GM19351 (cell line): ENCODE results near the gene HTD2.

Experiments used
- ATAC-seq: cut with Tn5 transposase; IDR thresholded peaks from one replicate; pipeline ENCODE4 v1.9.1; 2021; ENCODE audit warnings: mild to moderate bottlenecking, moderate library complexity; ENCODE audit not compliant: unreplicated experiment

Gene HTD2

DNA sequence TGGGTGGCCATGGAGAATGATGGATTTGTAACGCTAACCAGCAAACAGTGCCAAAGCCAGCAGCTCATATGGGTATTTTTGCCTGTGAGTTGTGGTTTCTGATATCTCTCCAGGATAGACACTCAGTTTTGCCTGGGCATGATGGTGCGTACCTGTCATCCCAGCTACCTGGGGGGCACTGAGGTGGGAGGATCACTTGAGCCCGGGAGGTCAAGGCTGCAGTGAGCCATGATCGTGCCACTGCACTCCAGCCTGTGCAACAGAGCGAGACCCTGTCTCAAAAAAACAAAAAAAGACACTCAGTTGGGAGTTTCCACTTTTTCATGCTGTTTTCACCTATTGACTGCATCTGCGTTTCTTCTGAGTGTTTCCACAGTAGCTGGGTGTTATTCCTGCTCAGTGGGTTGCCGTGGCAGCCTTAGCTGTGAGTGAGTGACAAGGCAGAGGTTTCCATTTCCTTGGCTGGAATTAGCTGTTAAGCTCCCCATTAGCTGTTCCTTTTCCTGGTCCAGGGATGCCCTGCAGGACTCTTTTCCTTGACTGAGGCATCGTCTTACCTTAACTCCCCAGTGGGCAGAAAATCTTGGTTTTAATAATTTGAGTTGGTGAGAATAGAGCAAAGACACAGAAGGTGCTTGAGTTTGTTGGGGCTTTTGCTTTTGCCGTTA lies 14.5 kb upstream of the HTD2 start:
- ATAC-seq: no peak

DNA sequence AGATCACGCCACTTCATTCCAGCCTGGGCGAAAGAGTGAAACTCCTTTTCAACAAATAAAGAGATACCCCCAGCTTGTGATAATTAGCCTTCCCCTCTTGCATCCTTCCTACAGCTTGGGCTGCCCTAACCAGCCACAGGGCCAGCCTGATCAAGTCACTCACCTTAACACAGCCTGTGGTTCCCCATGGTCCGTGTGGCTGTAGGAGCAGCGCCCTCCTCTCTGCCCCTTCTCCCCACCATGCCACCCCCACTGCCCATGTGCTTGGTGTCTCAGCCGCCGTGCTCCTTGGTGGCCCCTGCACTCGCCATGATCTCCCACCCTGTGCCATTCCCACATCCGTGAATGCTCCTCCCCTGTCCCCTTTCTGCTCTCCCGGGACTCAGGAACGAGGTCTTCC lies 13.5 kb upstream of the HTD2 start:
- no peak for ATAC-seq

DNA sequence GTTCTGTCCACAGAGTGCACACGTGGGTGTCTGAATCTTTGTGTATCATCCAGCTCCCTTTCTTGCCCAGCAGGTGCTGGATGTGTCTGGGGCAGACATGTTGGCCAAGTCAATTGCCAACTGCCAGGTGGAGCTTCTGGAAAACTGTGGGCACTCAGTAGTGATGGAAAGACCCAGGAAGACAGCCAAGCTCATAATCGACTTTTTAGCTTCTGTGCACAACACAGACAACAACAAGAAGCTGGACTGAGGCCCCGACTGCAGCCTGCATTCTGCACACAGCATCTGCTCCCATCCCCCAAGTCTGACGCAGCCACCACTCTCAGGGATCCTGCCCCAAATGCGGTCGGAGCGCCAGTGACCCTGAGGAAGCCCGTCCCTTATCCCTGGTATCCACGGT lies 12.8 kb upstream of the HTD2 start:
- ATAC-seq: no peak

DNA sequence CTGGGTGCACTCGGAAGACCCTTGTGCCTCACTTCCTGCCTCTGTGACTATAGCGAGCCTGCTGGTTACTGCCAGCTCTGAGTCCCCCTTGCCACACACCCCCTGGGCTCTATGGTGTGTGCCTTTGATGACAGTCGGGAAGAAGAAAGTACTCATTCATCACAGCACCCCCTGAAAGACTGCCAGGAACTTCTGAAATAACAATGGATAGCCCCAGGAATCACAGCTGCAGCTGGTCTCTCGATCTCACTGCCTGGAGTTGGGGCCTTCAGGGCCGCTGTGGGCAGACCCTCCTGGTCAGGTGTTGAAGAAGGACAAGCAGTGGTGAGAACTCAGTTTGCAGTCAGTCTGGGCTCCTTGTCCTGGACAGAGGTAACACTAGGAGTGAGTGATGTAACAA lies 10.1 kb upstream of the HTD2 start:
- ATAC-seq: no peak

DNA sequence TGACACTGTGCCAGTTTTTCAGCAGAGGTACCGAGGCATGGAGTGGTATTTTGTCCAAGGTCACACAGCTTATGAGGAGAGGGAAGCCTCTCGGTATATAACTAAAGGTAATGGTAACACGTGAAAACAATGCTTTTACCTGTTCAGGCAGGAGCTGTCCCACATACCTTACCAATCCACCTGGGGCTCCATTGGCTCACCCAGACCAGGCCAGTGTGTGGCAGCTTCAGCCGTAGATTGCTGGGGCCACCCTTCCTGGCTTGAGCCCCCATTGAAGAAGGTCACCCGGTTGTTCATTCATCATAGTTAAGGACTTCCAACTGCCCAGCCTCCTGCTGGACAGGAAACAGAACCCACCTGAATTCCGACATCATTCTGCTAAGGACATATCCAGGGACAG lies 9.5 kb upstream of the HTD2 start:
- no peak for ATAC-seq

DNA sequence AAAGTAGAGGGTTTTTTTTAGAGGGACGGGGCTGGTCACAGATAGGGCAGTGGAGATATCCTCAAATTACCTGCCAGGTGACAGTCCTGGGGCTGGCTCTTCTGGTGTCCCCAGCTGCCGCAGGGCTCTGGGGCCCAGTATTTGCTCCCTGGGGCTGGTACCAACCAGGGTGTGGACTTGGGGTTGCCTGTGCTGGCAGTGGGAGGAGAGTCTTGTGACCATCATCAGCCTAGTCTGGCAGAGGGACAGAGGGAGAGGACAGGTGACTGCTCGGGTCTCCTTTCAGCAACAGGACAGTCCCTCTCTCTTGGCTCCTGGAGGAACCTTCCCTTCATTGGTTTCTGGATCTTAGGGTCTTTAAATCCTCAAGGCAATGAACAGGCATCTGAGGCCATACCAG lies 8.1 kb upstream of the HTD2 start:
- ATAC-seq: no peak

DNA sequence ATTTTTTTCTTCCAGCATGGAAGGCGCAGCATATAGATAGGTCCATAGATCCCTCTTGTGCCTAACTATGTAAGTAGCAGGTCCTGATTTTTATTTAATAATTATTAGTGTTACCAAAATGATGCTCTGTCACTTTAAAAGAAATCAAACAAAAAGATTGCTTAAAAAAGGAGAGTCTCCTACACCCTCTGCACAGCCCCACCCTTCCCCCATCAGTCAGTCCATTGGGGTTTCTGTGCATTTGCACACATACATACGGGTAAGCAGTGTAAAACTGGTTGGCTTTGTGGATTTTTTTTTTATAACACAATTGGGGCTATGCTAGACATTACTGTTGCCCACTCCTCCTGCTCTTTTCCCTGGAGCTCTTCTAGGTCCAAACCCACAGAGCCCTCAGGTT lies 7.2 kb upstream of the HTD2 start:
- no peak for ATAC-seq

DNA sequence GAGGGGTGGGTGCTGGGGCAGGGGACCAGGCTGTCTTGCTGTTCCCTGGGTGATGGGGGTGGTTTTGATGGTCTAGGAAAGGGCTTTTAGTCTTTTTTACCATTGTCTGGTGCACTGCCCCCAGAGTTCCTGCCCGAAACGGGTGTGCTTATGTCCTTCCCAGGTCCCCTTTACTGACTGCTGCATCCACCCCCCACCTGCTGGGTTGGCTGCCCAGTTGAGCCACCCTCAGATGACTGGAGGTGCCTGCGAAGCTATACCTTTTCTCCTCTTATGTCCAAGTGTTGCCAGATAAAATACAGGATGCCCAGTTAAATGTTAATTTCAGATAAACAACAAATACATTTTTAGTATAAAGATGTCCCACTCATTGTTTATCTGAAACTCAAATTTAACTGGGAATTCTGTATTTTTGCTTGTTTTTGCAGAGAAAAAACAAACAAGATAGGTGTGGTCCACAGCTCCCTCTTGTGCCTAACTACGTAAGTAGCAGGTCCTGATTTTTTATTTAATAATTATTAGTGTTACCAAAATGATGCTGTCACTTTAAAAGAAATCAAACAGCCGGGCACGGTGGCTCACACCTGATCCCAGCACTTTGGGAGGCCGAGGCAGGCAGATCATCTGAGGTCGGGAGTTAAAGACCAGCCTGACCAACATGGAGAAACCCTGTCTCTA lies 6.3 kb upstream of the HTD2 start:
- ATAC-seq: no peak

DNA sequence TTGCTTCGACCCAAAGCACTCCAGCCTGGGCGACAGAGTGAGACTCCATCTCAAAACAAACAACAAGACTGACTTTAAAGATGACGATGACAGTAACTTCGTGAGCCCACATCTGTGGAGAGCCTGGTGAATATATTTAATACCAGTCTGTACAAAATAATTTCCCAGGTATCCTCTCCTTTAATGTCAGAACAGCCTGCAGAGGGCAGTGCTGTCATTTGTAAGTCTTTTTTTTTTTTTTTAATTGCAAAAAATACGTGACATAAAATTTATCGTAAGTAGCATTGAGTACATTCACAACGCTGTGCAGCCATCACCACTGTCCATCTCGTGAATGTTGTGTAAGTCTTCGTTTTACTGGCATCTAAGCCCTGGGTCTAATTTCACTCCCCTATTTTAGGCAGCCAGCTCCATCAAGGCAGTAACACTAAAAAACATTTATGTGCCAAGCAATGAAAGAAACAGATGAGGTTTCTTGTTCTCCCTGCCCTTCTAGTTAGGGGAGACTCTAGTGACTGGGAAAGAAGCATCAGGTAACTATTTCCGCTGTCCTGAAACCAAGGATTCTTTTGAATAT lies 1.4 kb downstream of the HTD2 start:
- ATAC-seq: no peak

DNA sequence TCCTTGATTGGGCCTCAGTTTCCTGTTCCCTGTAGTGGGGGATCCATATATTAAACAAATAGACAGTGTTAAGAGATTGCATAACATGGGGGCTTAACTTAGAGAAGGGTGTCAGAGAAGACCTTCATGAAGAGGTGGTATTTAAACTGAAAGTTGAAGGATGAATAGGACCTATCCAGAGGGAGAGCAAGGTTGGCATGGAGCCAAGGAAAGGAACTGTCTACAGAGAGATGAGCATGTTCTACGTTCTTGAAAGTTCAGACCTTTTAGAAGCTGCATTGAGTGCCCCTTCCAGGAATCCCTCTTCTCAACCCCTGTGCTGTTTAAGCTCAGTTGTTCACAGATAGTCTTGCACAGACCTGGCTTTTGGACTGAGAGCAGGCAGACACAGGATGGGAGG lies 2.4 kb downstream of the HTD2 start:
- no peak for ATAC-seq

DNA sequence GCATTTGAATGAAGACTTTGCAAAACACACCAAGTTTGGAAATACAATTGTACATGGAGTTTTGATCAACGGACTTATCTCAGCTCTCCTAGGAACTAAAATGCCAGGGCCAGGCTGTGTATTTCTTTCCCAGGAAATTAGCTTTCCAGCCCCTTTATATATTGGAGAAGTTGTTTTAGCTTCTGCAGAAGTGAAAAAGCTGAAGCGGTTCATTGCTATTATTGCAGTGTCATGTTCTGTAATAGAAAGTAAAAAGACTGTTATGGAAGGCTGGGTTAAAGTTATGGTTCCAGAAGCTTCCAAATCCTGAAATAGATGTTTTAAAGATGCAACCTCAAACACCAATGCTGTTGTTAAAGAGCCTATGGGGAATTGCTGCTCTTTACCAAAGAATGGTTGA lies 11.5 kb downstream of the HTD2 start:
- no peak for ATAC-seq

DNA sequence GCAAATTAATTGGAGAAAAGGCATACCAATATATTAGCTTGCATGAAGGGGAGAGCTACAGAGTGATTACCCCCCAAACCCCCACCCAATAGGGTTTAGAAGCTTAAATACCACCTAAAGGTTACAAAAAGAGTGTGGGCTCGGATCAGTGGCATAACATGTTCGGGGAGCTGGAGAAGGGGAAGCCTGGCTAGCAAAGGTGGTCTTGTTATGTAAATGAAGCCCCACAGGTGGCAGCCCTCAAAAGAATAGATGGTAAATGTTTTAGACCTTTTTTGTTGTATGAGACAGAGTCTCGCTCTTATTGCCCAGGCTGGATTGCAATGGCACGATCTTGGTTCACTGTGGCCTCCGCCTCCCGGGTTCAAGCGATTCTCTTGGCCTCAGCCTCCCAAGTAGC lies 15.5 kb downstream of the HTD2 start:
- no peak for ATAC-seq

DNA sequence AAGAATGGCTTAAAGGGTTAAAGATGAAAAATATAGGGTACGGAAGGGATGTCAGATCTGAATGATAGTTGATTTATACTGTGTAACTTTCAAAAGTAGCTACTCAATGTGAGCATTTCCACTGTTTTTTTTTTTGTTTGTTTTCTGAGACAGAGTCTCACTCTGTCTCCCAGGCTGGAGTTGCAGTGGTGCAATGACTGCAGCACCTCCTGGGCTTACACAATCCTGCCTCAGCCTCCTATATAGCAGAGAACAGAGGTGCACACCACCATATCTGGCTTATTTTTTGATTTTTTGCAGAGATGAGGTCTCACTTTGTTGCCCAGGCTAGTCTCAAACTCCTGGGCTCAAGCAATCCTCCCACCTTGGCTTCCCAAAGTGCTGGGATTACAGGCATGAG lies 16.5 kb downstream of the HTD2 start:
- ATAC-seq: no peak

DNA sequence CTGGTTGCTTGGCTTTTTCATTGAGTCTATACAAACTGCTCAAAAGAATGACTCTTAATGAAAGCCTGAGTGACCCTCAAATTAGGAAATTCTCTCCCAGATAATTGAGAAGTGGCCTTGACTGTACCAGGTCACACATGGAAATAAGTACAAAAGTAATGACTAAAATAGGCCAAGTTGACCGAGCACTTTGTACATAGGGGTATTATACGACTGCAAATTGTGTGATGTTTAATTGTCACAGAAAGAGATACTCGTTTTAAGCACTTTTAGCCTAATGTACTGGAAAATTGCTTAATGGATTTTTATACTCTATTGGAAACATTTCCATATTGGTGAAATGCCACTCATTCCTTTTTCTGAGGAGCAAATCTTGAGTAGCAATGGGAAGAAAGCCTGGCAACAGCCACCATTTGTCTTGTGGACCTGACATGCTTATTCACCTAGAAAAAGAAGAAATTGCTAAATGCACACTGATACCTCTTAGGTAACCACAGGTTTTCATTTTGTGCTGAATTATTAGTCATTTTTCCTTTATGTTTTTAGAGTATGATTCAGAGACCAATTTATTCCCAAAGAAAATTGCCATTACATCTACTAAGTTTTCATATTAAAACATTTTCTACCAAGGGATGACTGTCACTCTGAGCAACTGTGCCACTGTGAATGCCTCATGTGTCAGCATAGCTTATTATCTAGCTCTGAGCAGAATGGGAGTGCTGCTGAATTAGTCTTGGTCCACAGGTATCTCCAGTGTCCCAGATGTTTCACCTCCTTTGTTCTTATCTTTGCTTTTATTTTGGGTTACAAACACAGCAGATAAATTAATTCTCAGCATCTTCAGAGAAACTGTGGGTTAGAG lies 17.4 kb downstream of the HTD2 start:
- ATAC-seq: no peak

DNA sequence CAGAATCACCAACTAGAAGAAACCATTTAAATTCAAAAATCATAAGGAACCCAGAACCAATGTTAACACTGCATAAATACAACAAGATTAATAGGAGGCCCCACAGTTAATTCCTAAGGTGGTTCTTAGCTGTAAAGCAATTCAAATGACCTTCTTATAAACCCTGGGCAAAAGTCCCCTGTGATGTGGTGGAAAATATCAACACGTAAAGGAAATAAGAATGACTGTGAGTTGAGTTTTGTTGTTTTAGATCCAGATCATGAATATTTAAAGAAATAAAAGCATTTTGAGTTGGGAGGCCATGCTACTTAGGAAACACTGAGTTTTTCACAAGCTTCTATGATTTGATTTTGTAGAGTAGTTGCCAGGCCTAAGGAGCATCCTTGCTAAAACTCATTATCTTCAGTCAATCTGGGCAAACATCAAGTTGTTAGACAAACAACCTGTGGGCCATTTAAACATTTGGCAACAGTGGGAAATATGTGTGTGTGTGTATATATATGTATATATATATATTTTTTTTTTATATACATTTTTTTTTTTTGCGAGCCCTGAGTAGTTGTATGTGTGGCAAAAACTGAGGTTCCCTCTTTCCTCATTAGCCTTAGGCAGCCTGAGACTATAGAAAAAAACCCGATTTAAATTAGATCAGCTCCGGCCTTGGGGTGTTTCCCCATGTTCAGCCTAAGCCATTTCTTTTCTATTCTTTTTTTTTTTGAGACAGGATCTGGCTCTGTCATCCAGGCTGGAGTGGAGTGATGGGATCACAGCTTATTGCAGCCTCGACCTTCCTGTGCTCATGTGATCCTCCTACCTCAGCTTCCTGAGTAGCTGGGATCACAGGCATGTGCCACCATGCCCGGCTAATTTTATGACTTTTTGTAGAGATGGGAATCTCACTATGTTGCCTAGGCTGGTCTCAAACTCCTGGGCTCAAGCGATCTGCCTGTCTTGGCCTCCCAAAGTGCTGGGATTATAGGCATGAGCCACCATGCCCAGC lies 18.4 kb downstream of the HTD2 start:
- no peak for ATAC-seq

DNA sequence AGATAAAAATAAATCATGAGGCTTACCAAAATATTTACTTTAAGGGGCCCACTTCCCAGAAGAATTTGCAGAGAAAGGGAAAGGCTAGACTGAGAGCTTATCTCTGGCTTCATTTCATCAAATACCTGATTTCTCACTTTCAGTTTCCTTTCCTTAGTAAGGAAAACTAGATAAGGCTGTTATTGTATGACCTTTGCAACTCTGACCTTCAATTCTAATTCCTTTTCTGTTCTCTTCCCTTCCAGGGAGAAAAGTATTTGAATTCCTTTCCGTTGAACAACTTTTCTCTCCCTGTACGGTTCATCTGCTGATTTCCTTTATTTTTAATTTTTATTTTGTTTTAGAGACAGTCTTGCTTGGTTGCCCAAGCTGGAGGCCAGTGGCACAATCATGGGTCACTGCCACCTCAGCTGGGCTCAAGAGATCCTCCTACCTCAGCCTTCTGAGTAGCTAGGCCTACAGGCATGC lies 19.2 kb downstream of the HTD2 start:
- no peak for ATAC-seq

DNA sequence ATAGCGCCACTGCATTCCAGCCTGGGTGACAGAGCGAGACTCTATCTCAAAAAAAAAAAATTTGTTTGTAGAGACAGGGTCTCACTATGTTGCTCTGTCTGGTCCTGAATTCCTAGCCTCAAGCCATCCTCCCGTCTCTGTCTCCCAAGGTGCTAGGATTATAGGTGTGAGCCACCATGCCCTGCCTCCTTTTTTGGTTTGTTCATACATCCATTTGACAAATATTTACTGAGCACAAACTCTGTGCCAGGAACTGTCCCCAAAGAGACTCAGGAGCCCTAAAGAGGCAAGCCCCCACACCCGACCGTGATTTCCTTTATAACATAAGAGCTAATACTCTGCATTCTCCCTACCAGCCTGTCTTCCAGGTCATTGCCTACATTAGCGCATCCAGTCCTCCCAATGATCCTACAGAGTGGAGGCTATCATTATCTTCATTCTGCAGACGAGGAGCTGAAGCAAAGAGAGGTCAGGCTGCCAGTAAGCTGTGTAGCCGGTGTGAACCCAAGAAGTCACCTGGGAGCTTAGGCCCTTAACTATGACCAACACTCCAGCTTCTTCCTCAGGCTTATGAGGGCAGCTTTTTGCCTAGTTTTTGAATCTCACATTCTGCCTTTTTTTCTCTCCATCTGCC lies 20.1 kb downstream of the HTD2 start:
- ATAC-seq: no peak

DNA sequence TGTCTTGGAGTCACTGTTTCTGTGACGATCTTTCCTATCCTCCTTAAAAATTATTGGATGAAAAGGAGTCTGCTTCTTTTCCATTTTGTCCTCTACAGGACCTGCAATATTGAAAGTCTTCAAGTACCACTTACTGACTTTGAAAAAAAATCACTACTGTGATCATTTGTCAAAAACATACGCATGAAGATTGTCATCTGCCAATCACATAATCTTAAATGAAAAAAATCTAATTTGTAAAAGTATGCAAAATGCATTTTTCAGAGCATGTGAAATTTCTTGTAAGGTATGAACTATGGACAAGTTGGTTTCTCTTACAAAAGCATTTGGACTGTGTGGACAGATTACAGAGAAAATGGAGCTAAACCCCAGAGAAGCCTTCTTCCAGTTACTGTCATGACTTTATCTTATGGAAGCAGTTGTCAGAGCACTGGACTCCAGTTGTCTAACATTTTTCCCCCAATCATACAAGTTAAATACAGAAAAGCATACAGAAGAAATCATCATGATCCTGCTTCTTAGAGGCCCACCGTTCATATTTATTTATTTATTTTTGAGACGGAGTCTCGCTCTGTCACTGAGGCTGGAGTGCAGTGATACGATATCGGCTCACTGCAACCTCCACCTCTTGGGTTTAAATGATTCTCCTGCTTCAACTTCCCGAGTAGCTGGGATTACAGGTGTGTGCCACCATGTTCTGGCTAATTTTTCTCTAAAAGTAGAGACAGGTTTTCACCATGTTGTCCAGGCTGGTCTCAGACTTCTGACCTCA lies 23.0 kb downstream of the HTD2 start:
- no peak for ATAC-seq

DNA sequence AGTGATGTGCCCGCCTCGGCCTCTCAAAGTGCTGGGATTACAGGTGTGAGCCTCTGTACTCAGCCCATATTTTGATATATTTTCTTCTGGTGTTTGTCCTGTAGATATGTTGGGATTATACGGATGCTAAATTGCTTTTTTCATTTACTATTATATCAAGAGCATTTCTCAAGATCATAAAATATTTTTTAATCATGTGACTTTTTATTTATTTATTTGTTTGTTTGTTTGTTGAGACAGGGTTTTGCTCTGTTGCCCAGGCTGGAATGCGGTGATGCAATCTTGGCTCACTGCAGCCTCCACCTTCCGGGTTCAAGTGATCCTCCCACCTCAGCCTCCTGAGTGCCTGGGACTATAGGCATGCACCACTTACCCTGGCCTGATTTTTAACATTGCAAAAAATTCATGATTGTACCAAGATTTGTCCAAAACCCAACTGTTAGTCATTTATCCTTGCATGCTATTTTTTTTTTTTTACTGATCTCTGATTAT lies 23.6 kb downstream of the HTD2 start:
- no peak for ATAC-seq
